Vagina (tissue), 2 donors: ENCODE results near the gene TANGO6.

Source experiments
- CTCF ChIP-seq, 3 experiments: fragments of 450-650 bp in 2 of 3; fragments of 200-600 bp in 1 of 3; sonication (generic) in 1 of 3; IDR thresholded peaks; one replicate each; pipeline ENCODE4 v1.5.1; 2017 to 2019; ENCODE audit warnings: antibody characterized with exemption in 3 of 3, mild to moderate bottlenecking in 2 of 3, moderate library complexity in 2 of 3
- POLR2AphosphoS5 ChIP-seq, 2 donors: sonication (generic); formaldehyde crosslinking; IDR thresholded peaks; one replicate each; pipeline ENCODE4 v1.9.0; 2017; ENCODE audit warnings: antibody characterized with exemption in 2 of 2, mild to moderate bottlenecking in 2 of 2, low read depth in 1 of 2; ENCODE audit not compliant: insufficient read depth in 1 of 2

- TF ChIP-seq CTCF (IDR thresholded peaks at IDR 0.05) (peak in 1 of 3 experiments; percentile 40), POLR2AphosphoS5 (IDR thresholded peaks at IDR 0.05; ENCODE audit: insufficient read depth in 1 of 2, low read depth in 1 of 2) (no peak)
Observed at GRCh38 chr16:68902003-68902968, 59.0 kb downstream of the TANGO6 start.
